DND-41 (cell line): ENCODE results near the gene FOSL1.

ENCODE experiments used
- EZH2 ChIP-seq: IDR thresholded peaks from 3 replicates; pipeline ENCODE4 v1.6.1; 2012; ENCODE audit warnings: borderline replicate concordance, low read depth, mild to moderate bottlenecking, moderate library complexity, low read length, inconsistent platforms; ENCODE audit not compliant: severe bottlenecking
- TF ChIP-seq, protein P1 (sequence below): IDR thresholded peaks from 2 replicates; pipeline ENCODE4 v1.5.1; 2012; ENCODE audit warnings: borderline replicate concordance, low read length, moderate library complexity, mild to moderate bottlenecking; ENCODE audit not compliant: poor library complexity, severe bottlenecking; ENCODE audit errors: extremely low read depth

DNA sequence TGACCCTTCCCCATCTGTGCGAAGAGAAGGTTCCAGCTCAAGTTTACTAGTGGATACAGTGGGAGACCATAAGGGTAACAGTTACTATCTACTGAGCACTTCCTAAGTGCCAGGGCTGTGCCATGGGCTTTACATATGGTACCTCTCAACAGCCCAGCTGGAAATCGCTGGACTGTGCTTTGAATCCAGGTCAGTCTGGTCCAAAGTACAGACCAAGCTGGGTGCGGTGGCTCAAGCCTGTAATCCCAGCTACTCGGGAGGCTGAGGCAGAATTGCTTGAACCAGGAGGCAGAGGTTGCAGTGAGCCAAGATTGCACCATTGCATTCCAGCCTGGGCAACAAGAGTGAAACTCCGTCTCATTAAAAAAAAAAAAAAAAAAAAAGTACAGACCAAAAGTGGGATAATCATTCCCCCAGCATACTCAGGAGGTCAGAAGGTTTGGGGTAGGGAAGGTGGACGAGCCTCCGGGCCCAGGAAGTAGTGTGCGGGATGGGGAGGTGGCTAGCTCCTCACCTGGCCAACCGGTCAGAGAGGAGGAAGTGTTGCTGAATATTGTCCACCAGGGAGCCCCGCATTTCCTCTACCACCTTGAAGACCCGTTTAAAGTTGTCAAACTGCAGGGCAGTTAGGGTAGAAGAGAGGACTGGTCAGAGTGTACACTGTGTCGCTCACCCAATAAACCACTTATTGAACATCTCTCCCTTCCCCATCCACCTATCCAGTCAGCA is 14.2 kb downstream of the FOSL1 start:
- TF ChIP-seq, protein P1, sequence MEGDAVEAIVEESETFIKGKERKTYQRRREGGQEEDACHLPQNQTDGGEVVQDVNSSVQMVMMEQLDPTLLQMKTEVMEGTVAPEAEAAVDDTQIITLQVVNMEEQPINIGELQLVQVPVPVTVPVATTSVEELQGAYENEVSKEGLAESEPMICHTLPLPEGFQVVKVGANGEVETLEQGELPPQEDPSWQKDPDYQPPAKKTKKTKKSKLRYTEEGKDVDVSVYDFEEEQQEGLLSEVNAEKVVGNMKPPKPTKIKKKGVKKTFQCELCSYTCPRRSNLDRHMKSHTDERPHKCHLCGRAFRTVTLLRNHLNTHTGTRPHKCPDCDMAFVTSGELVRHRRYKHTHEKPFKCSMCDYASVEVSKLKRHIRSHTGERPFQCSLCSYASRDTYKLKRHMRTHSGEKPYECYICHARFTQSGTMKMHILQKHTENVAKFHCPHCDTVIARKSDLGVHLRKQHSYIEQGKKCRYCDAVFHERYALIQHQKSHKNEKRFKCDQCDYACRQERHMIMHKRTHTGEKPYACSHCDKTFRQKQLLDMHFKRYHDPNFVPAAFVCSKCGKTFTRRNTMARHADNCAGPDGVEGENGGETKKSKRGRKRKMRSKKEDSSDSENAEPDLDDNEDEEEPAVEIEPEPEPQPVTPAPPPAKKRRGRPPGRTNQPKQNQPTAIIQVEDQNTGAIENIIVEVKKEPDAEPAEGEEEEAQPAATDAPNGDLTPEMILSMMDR, result no peak
- TF ChIP-seq EZH2, result no peak
